Right lobe of liver (tissue), 6 donors: ENCODE results near the gene LGI1. TPM values are rescaled to one million over a fixed set of nuclear protein-coding genes. Genes with fewer than 3 reads are reported as not detected.

Experiments
- ATAC-seq, 4 donors: fragments of 200-7000 bp; cut with Tn5 transposase; one replicate each; pipeline ENCODE4 v1.9.1; 2020; ENCODE audit warnings: mild to moderate bottlenecking in 4 of 4, moderate library complexity in 4 of 4
- DNase-seq, 3 donors: peaks; one replicate each; pipeline ENCODE4 v3.0.0-alpha.2; 2020
- H3K27ac ChIP-seq, 3 donors: fragments of 200-600 bp; one replicate each; pipeline ENCODE4 v1.8.0; 2022
- H3K27me3 ChIP-seq, 2 donors: fragments of 200-600 bp; one replicate each; pipeline ENCODE4 v1.8.0; 2022
- H3K36me3 ChIP-seq, 4 donors: fragments of 200-600 bp; sonication (generic) in 1 of 4; one replicate each; pipeline versions ENCODE4 v1.5.1 to v1.8.0; 2017 to 2022; ENCODE audit warnings: control low read depth in 1 of 4
- H3K4me1 ChIP-seq, 4 donors: fragments of 200-600 bp; sonication (generic) in 1 of 4; one replicate each; pipeline versions ENCODE4 v1.5.1 to v1.8.0; 2017 to 2022; ENCODE audit warnings: control low read depth in 1 of 4
- H3K4me3 ChIP-seq, 3 donors: fragments of 200-600 bp; one replicate each; pipeline ENCODE4 v1.8.0; 2022
- H3K9me3 ChIP-seq, 4 donors: fragments of 200-600 bp; sonication (generic) in 1 of 4; one replicate each; pipeline versions ENCODE4 v1.5.1 to v1.8.0; 2017 to 2022; ENCODE audit warnings: control low read depth in 1 of 4
- POLR2A ChIP-seq: fragments of 450-650 bp; IDR thresholded peaks from one replicate; pipeline ENCODE4 v1.6.1; 2017; ENCODE audit warnings: antibody characterized with exemption, mild to moderate bottlenecking
- WGBS: methylation state at CpG from one replicate; pipeline ENCODE4 v1.1.6; 2018; ENCODE audit warnings: low coverage, low lambda C conversion rate; ENCODE audit not compliant: insufficient coverage; ENCODE audit errors: missing lambda C conversion rate; 5-methylcytosine and 5-hydroxymethylcytosine counted together
- intact Hi-C, 2 donors: fragments of 100-400 bp; cut with DNase I; formaldehyde crosslinking; loops; one replicate each; pipeline versions ENCODE4 v1.11.2 to v1.14.1; 2022
- total RNA-seq, 6 experiments: library from RNA; depleted of rRNA in 2 of 6; stranded (reverse); fragments of >200 nt in 2 of 6; fragmentation: NEBNext Ultra II Directional in 3 of 6; extraction: Animal tissue kit (Norgen Biotek cat#: 25700) in 3 of 6; gene quantifications; one replicate each; pipeline versions ENCODE4 v1.1.0 to v1.2.4, GENCODE V29; 2016 to 2023
- TF ChIP-seq, protein P1 (sequence below), 4 donors: fragments of 200-600 bp in 3 of 4; fragments of 450-650 bp in 1 of 4; IDR thresholded peaks; one replicate each; pipeline versions ENCODE4 v1.5.1 to v1.8.0; 2016 to 2022; ENCODE audit warnings: antibody characterized with exemption in 4 of 4, mild to moderate bottlenecking in 2 of 4
- donor health status: DM: no; HTN: yes; CAD: no.
- donor health status: DM: no; HTN: no; CAD: no.
- donor health status: DM: no; HTN: no; CAD: no.
- donor health status: DM: no; HTN: yes; CAD: no.
- donor health status: DM: no; HTN: yes; CAD: no.

Gene LGI1
- total RNA-seq, 6 experiments from 2014 or later, result 0.22 to 2.3 (median 0.86) TPM; not detected in 1

DNA sequence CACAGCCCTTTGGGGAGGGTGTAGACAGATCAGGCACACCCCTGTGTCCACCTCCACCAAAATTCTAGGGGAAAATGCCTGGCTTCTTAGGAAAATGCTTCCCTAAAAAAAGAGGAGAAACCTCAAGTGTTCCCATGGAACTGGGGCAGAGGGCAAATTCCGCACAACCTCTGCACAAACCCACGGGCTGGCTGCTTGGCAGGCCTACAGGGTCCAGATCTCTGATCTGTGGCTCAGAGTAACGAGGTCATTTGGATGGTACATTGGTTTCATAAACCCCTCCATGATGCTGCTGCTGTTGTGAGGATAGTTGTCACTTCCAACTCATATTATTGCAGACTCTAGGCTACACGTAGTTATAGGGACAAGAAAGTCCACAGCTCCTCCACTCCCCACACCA, 16.0 kb downstream of the LGI1 start:
- ATAC-seq (peak; percentile 83 to 92 (median 89)), DNase-seq (peak; percentile 78 to 92 (median 90))
- peaks cover 0 to 2% (median 0%) of the 10 kb centered on the region in 4 donors for H3K9me3 ChIP-seq
- H3K4me3 ChIP-seq, result no peak overlapping the region
- peak overlapping the region; percentile 56 to 76 (median 75) for H3K27ac ChIP-seq
- TF ChIP-seq, protein P1, sequence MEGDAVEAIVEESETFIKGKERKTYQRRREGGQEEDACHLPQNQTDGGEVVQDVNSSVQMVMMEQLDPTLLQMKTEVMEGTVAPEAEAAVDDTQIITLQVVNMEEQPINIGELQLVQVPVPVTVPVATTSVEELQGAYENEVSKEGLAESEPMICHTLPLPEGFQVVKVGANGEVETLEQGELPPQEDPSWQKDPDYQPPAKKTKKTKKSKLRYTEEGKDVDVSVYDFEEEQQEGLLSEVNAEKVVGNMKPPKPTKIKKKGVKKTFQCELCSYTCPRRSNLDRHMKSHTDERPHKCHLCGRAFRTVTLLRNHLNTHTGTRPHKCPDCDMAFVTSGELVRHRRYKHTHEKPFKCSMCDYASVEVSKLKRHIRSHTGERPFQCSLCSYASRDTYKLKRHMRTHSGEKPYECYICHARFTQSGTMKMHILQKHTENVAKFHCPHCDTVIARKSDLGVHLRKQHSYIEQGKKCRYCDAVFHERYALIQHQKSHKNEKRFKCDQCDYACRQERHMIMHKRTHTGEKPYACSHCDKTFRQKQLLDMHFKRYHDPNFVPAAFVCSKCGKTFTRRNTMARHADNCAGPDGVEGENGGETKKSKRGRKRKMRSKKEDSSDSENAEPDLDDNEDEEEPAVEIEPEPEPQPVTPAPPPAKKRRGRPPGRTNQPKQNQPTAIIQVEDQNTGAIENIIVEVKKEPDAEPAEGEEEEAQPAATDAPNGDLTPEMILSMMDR (IDR thresholded peaks at IDR 0.05), result no peak
- TF ChIP-seq POLR2A, result no peak
- WGBS, result 33% methylated on average over 2 of the region's 4 CpGs
- H3K27me3 ChIP-seq, result no peaks in the 10 kb centered on the region
- H3K4me1 ChIP-seq, result peaks cover 0 to 62% (median 26%) of the 10 kb centered on the region in 4 donors
- intact Hi-C loops, result no loop called here
- H3K36me3 ChIP-seq, result no peaks in the 10 kb centered on the region

DNA sequence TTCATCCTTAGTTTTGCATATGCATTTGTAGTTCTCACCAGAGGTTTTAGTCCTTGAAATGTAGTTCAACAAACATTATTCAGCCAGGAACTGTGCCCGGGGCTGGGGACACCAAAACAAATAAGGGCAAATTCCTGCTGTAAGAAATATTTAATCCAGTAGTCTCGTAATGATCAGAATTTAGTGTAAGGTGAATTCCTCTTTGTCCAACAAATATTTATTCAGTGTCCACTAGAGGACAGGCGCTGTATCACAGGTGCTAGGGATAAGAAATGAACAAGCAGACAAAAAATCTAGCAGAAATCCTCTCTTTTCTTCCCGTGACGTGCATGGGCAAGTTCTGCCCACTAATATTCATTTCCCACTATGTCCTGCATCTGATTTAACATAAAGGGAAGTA, 17.6 kb downstream of the LGI1 start:
- ATAC-seq, result peak; percentile 78 to 82 (median 81)

GRCh38 chr10:93777092-93777491, 19.4 kb downstream of the LGI1 start:
- Histone ChIP-seq H3K9me3 (no peaks in the 10 kb centered on the region), H3K27ac (no peak overlapping the region), H3K4me1 (peaks cover 0 to 42% (median 18%) of the 10 kb centered on the region in 4 donors), H3K36me3 (no peaks in the 10 kb centered on the region), H3K4me3 (no peak overlapping the region), H3K27me3 (no peaks in the 10 kb centered on the region)
- ATAC-seq (no peak), DNase-seq (no peak)
- intact Hi-C loops, result no loop called here
- TF ChIP-seq, protein P1 (IDR thresholded peaks at IDR 0.05), result no peak
- no peak for TF ChIP-seq POLR2A
- 22% methylated on average over 2 of the region's 2 CpGs for WGBS

More for the DNA sequence above, 17.6 kb downstream of the LGI1 start:
- Histone ChIP-seq H3K4me3 (no peak overlapping the region), H3K4me1 (peaks cover 0 to 55% (median 24%) of the 10 kb centered on the region in 4 donors), H3K27me3 (no peaks in the 10 kb centered on the region), H3K9me3 (peaks cover 0 to 2% (median 0%) of the 10 kb centered on the region in 4 donors), H3K36me3 (no peaks in the 10 kb centered on the region), H3K27ac (peak overlapping the region; percentile 19 to 76 (median 73))
- 20% methylated on average over 5 of the region's 5 CpGs for WGBS
- peak; percentile 42 to 78 (median 68) for DNase-seq
- TF ChIP-seq POLR2A, result no peak
- TF ChIP-seq, protein P1 (IDR thresholded peaks at IDR 0.05), result peak; percentile 37 to 67 (median 45)
- intact Hi-C loops, result no loop called here

GRCh38 chr10:93784059-93784458, 26.3 kb downstream of the LGI1 start:
- WGBS, result 12% methylated on average over 2 of the region's 2 CpGs
- intact Hi-C loops, result no loop called here
- peak; percentile 71 to 87 (median 80) for ATAC-seq

More at GRCh38 chr10:93784059-93784458, 26.3 kb downstream of the LGI1 start:
- Histone ChIP-seq H3K4me3 (no peak overlapping the region), H3K27ac (no peak overlapping the region), H3K36me3 (no peaks in the 10 kb centered on the region), H3K4me1 (no peaks in the 10 kb centered on the region), H3K27me3 (no peaks in the 10 kb centered on the region), H3K9me3 (no peaks in the 10 kb centered on the region)
- DNase-seq, result no peak
- TF ChIP-seq POLR2A, result no peak
- TF ChIP-seq, protein P1 (IDR thresholded peaks at IDR 0.05), result peak in 3 of 4 donors; percentile 21 to 40 (median 30)
